GM12892 (cell line): ENCODE measurements around the gene DOCK10.
A peak's percentile ranks its signal among the peaks of the same experiment; 100 is the strongest.

Experiments
- DNase-seq: peaks from one replicate; pipeline ENCODE4 v3.0.0; 2011; ENCODE audit not compliant: insufficient read length
- FAIRE-seq: peaks from 2 replicates; lab custom pipeline; 2011; peaks lifted over from hg19 to GRCh38; lab: Jason Lieb, UNC
- POLR2A ChIP-seq: IDR thresholded peaks from 2 replicates; pipeline ENCODE4 v1.6.1; 2011; ENCODE audit warnings: low read depth, low read length, control low read depth
- POLR2AphosphoS5 ChIP-seq: IDR thresholded peaks from 2 replicates; pipeline ENCODE4 v1.6.1; 2011; ENCODE audit warnings: low read depth, low read length, control low read depth
- TAF1 ChIP-seq: IDR thresholded peaks from 2 replicates; pipeline ENCODE4 v1.6.1; 2011; ENCODE audit warnings: low read depth, mild to moderate bottlenecking, control low read depth, low read length, borderline replicate concordance

DOCK10 gene

DNA sequence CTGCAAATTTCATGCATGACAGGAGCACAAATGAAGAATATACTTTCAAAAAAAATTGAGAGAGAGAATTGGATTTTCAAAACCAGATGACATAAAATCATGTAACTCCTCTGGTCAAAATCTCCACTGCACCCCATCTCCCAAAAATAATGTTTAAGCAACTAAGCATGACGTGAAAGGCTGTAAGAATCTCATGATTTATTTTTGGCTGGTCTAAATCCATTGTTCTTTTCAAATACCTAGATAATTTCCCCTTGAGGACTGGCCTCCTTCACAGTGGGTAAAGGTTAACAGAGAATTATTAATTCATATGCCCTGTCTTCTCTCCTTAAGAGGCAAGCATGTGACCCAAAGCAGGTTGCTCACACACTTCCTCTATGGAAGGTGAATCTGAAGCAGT, 224.6 kb downstream of the DOCK10 start:
- TF ChIP-seq POLR2AphosphoS5, result no peak
- no peak for TF ChIP-seq TAF1
- no peak for TF ChIP-seq POLR2A
- FAIRE-seq (no peak), DNase-seq (no peak)

DNA sequence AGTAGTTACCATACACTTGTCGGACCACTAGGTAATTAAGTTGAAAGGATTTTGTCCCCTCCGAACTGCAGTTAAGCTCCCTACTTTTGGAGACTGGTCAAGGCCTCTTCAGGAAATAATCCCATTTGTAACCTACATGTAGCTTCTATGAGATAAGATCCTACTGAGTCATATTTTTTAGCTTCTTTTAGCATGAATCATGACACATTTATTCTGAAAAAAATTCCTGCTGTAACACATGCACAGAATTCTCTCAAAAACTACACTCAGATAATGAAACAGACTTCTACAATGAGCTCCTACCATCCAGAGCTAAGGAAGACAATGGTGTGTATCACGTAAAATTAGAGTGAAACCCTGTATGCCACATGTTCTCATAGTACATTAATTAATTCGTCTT, 225.5 kb downstream of the DOCK10 start:
- TF ChIP-seq POLR2A (no peak), POLR2AphosphoS5 (no peak), TAF1 (no peak)

DNA sequence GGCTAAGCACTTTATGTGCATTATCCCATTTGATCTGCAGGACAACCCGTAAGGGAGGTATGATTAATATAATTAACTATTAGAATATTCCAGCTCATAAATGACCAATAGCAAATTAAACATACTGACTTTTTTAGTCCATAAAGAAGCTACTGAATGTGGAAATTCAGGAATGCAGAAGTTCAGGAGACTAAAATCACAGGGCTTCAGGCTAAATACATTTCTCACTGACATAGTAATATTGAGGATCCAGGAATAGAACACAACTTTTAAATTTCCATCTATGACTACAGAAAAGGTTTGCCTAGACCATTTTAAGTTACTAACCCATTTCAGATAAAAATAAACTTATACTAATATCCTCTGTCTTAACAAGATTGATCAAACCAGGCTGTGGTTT, 228.7 kb downstream of the DOCK10 start:
- no peak for FAIRE-seq
- no peak for DNase-seq
- no peak for TF ChIP-seq POLR2AphosphoS5
- no peak for TF ChIP-seq POLR2A
- no peak for TF ChIP-seq TAF1

More for the DNA sequence above, 225.5 kb downstream of the DOCK10 start:
- FAIRE-seq (no peak), DNase-seq (no peak)

DNA sequence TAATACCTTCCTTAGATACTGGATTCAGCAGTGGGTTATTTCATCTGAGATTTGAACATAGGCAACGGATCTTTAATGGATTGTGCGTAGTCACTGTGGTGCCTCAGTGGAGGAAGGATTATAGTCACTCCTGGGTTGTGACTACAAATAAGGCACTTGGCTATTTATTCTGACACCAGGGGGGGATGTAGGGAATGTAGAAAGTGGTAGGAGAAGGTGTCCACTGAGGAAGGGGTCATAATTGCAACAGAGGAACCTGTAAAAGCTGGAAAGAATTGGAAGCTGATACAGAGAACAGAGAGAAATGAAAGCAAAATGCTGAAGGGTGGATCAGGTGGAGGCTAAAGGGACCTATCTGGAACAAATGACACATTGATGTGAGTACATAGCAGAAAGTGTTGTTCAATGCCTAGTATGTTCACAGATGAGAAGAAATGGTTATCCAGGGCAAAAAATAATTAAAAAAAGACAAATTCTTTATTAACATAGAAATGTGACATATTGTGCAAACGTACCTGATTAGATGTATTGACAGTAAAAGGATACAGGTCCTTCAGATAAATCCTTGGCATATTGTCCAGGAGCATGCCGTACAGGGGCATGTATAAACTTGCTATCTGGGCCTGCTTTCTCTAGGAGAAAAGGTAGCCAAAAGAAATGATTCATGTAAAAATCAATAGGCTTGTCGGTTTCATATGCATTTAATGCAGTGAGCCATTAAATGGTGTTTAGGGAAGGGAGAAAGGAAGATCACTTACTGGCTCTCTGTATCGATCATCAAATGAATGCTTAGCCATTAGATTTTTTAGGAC, 234.9 kb downstream of the DOCK10 start:
- FAIRE-seq (no peak), DNase-seq (no peak)
- TF ChIP-seq POLR2A (no peak), TAF1 (no peak), POLR2AphosphoS5 (no peak)

DNA sequence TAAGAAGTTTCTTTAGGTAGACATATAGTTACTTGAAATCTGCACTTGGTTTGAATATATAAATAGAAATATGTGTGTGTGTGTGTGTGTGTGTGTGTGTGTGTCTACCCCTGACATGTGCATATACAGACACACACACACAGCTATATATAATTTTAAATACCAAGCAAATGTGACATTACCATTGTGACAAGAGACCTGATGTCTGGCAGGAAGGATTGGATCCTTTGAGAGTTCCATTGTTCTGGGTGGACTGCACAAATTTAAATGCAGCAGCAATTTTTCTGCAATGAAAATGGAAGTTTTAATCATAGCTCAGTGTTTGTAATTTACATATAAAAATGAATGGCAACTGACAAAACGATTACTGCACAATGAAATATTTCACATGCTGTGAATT, 238.3 kb downstream of the DOCK10 start:
- FAIRE-seq (no peak), DNase-seq (no peak)
- TF ChIP-seq POLR2A (no peak), POLR2AphosphoS5 (no peak), TAF1 (no peak)

DNA sequence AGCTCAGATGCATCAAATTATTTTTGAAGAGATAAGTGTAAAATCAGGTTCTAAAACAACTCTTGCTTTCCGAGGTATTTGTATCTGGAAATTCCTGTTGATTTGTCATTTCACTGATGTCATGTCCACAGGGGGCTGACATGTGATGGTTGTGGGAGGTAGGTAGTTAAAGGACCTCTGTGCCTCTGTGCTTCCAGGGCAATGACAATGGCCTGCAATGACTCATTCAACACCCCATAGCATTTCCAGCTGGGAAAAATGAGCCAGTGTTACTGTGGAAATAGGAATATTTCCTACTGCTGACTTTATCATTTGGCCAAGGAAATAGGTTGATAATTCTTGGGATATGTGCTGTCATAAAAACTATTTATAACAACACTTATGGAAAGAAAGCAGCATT, 239.9 kb downstream of the DOCK10 start:
- no peak for TF ChIP-seq POLR2A
- TF ChIP-seq POLR2AphosphoS5, result no peak
- TF ChIP-seq TAF1, result no peak
- FAIRE-seq (no peak), DNase-seq (no peak)

DNA sequence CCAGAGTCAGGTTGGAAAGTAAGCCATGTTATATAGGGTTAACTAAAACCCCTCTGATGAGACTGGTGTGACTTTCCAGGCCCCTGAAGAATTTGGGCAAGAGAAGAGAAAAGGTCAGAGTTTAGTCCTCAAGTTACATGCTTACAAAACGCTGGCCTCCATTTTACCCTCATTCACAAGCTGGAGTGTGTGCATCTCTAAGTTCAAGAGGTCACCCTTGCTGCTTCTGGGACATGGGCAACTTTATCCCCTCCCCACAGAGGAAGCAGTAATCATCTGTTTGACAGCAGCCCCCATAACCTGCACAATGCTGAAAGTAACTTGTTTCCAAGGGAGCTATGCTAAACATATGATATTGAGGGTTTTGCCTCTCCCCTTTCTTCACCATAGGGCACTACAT, 240.9 kb downstream of the DOCK10 start:
- DNase-seq, result no peak
- no peak for FAIRE-seq
- TF ChIP-seq TAF1 (no peak), POLR2A (no peak), POLR2AphosphoS5 (no peak)

DNA sequence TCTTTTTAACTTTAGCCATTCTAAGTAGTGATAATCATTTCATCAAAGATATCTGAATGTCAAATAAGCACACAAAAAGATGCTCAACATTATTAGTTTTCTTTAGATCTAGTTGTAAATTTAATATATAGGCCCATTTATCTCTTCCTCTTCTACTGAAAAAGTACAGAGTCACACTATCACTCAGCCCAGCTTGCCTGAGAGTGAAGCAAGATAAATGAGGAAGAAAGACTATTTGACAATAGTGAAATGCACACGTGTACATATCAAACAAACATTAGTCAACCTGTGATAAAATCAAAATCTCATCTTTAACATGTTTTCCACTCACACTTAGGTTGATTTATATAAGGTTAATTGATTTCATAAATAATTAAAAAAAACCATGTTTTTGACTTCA, 242.6 kb downstream of the DOCK10 start:
- FAIRE-seq, result peak; percentile 21
- TF ChIP-seq POLR2AphosphoS5 (no peak), TAF1 (no peak), POLR2A (no peak)
- no peak for DNase-seq

DNA sequence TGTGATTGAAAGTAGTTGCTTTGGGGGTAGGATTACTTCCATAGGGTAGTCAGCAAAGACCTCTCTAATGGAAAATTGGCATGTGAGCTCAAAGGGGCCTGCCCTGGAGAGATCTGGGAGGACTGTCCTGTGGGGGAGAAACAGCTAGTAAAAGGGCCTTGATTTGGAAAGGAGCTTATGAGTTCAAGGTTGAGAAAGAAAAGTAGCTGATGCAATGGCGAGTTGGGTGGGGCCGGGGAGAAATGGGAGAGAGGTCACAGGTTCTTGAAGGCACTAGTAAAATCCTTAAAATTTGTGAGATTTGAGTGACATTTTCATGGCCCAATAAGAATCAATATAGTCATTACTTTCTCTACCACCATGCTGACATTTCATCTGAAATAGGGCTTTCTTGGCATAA, 244.1 kb downstream of the DOCK10 start:
- FAIRE-seq (no peak), DNase-seq (no peak)
- TF ChIP-seq POLR2AphosphoS5 (no peak), TAF1 (no peak), POLR2A (no peak)

DNA sequence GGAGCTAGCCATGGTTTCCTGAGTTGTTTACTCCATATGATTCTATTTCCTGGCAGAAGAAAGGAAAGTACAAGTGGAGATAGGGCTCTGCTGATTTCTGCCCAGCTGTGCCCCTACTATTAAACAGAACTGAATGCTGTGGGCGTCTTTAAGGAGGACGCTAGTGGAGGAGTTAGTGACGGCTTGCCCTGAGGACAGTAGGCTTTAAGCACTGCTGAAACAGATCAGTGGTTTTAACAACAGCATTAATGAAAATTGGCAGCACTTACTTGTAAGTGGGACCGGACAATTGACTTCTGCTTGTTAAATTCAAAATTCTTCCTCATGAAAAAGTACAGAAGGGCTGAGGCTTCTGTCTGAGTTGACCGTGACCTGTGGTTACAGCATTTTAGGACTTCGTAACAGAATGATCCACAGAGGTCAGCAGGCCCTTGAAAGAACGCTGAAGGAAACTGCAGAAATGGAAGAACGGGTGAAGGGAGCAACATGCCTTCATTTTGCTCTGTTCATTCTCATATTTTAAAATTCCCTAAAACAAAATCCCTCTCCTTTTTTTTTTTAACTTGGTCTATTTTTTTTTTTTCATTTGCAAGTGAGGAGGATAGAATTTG, 245.5 kb downstream of the DOCK10 start:
- FAIRE-seq, result no peak
- no peak for TF ChIP-seq POLR2AphosphoS5
- TF ChIP-seq POLR2A, result no peak
- TF ChIP-seq TAF1, result no peak
- no peak for DNase-seq

DNA sequence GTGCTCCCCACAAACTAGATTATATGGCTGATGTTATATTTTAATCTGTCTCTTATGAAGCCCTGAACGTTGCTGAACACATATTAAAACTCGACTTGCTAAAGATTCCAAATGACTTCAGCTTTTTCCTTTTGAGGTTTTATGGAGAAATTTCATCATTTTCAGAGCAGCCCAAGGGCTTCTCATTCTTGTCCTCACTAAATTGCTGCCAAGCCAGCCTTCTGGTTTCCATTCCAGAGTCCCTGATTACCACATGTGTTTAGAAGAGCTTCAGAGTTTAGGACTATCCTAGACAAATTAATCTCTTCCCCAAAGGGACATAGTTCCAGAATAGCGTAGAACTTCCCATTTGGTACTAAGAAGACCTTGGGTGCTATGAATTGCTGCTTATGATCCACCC, 248.3 kb downstream of the DOCK10 start:
- DNase-seq (no peak), FAIRE-seq (no peak)
- TF ChIP-seq TAF1 (no peak), POLR2AphosphoS5 (no peak), POLR2A (no peak)

DNA sequence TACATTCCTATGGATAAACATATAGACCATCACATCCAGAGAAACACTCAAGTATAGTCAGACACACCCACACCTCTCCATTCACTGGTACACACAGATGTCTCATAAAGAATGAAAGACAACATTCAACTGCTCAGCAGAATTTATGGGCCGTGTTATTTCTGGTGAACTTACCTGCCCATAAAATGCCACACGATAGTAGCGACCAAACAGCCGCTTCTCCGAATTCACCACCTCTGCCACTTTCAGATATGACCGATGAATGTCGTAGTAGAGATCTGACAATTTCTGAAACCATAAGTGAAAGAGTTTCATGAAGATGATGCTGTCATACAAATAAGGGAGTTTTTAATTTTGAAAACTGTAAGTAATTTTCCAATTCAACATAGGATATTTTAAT, 255.4 kb downstream of the DOCK10 start:
- TF ChIP-seq TAF1 (no peak), POLR2AphosphoS5 (no peak), POLR2A (no peak)
- no peak for DNase-seq
- no peak for FAIRE-seq

DNA sequence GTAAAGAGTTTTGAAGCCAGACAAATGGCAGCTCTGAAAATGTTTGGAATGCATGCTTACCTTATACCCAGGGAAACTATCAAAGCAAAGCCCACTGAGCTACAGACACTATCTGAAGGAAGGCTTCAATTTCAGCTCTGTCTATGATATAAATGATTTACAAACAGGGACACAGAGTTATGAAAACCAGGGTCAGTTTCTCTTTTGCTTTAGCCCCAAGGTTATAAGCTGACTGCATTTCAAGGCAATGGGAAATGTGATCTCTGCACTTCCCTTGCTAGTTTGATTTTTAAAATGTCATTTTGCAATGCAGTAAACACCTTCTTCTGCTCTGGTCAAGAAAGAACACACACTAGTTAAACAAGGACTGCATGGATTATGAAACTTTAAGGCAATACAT, 260.9 kb downstream of the DOCK10 start:
- FAIRE-seq (no peak), DNase-seq (no peak)
- TF ChIP-seq POLR2A (no peak), POLR2AphosphoS5 (no peak), TAF1 (no peak)
